Endothelial cell of umbilical vein (primary cell): ENCODE measurements around the gene ITSN2. TPM values are rescaled to one million over a fixed set of nuclear protein-coding genes. Genes with fewer than 3 reads are reported as not detected.

Experiments
- BruUV-seq: library from RNA; stranded (reverse); fragments of 400-500 nt; replicated peaks from 2 replicates; lab custom pipeline; 2021; lab: Mats Ljungman, UMichigan
- CTCF ChIA-PET: fragments of 300-600, 350-600 bp; sonication (Branson Sonifier 250); formaldehyde crosslinking; loops from one replicate; lab custom pipeline; 2021; ENCODE audit warnings: antibody characterized with exemption, inconsistent platforms; lab: Charles Lee
- POLR2A ChIA-PET: fragments of 300-600, 350-600 bp; sonication (Branson Sonifier 250); formaldehyde crosslinking; loops from one replicate; lab custom pipeline; 2021; ENCODE audit warnings: antibody characterized with exemption, inconsistent platforms; lab: Charles Lee
- DNase-seq: peaks from one replicate; pipeline ENCODE4 v3.0.0-alpha.2; 2011; ENCODE audit warnings: low read depth, low spot score
- FAIRE-seq: peaks from 2 replicates; lab custom pipeline; 2011; peaks lifted over from hg19 to GRCh38; lab: Jason Lieb, UNC
- H2AFZ ChIP-seq: 2 replicates; pipeline ENCODE4 v1.6.0; 2012; ENCODE audit warnings: low read depth, low read length, control low read depth, inconsistent platforms
- H3K27ac ChIP-seq: 2 replicates; pipeline ENCODE4 v1.5.1; 2011; ENCODE audit warnings: low read depth, mild to moderate bottlenecking, control low read depth, low read length, moderate library complexity; ENCODE audit not compliant: insufficient read depth
- H3K27me3 ChIP-seq, 2 experiments: 2 replicates each; pipeline versions ENCODE4 v1.6.0 to v1.6.1; 2011; ENCODE audit warnings: low read length in 2 of 2, mixed read lengths in 1 of 2; ENCODE audit not compliant: control insufficient read depth in 2 of 2, insufficient read depth in 2 of 2
- H3K36me3 ChIP-seq, 2 experiments: 2 replicates in 1 of 2; 3 replicates in 1 of 2; pipeline ENCODE4 v1.5.1; 2011; ENCODE audit warnings: low read length in 2 of 2, mild to moderate bottlenecking in 1 of 2, moderate library complexity in 1 of 2; ENCODE audit not compliant: control insufficient read depth in 2 of 2, insufficient read depth in 2 of 2; ENCODE audit errors: extremely low read depth in 1 of 2
- H3K4me1 ChIP-seq: 3 replicates; pipeline ENCODE4 v1.5.1; 2011; ENCODE audit warnings: mild to moderate bottlenecking, low read length; ENCODE audit not compliant: control insufficient read depth, insufficient read depth; ENCODE audit errors: extremely low read depth
- H3K4me2 ChIP-seq: 2 replicates; pipeline ENCODE4 v1.6.1; 2011; ENCODE audit warnings: low read length, control low read depth, mixed read lengths; ENCODE audit not compliant: insufficient read depth
- H3K4me3 ChIP-seq, 3 experiments: fragments of 200-600 bp in 1 of 3; sonication (generic), shearing (Covaris generic) in 1 of 3; replicated peaks in 1 of 3; 2 replicates each; pipeline ENCODE4 v1.5.1; 2011 to 2016; ENCODE audit warnings: control low read depth in 3 of 3, low read length in 3 of 3, mild to moderate bottlenecking in 2 of 3, inconsistent platforms in 1 of 3, low read depth in 1 of 3, moderate library complexity in 1 of 3; ENCODE audit not compliant: insufficient read depth in 1 of 3
- H3K79me2 ChIP-seq: 2 replicates; pipeline ENCODE4 v1.6.0; 2012; ENCODE audit warnings: low read length, inconsistent platforms; ENCODE audit not compliant: control insufficient read depth, insufficient read depth
- H3K9ac ChIP-seq: replicated peaks from 2 replicates; pipeline ENCODE3; 2011; ENCODE audit warnings: low read length, control low read depth; ENCODE audit not compliant: insufficient read depth; ENCODE audit errors: extremely low read depth
- H3K9me1 ChIP-seq: replicated peaks from 3 replicates; pipeline ENCODE4 v1.6.0; 2011; ENCODE audit warnings: mild to moderate bottlenecking, low read length; ENCODE audit not compliant: control insufficient read depth, insufficient read depth; ENCODE audit errors: extremely low read depth
- H3K9me3 ChIP-seq: replicated peaks from 2 replicates; pipeline ENCODE4 v1.5.1; 2012; ENCODE audit warnings: low read length, inconsistent platforms; ENCODE audit not compliant: control insufficient read depth, insufficient read depth
- H4K20me1 ChIP-seq: replicated peaks from 2 replicates; pipeline ENCODE3; 2011; ENCODE audit warnings: mild to moderate bottlenecking, low read length; ENCODE audit not compliant: control insufficient read depth, insufficient read depth; ENCODE audit errors: extremely low read depth
- EZH2 ChIP-seq: IDR thresholded peaks from 2 replicates; pipeline ENCODE4 v1.6.1; 2012; ENCODE audit warnings: borderline replicate concordance, low read depth, mild to moderate bottlenecking, moderate library complexity, low read length, inconsistent platforms; ENCODE audit not compliant: severe bottlenecking
- FOS ChIP-seq: IDR thresholded peaks from 2 replicates; pipeline ENCODE4 v1.6.1; 2011; ENCODE audit warnings: mild to moderate bottlenecking, low read length, moderate library complexity, borderline replicate concordance; ENCODE audit not compliant: insufficient read depth
- GATA2 ChIP-seq: IDR thresholded peaks from 2 replicates; pipeline ENCODE4 v1.7.0; 2011; ENCODE audit warnings: low read depth, mild to moderate bottlenecking, moderate library complexity, mixed read lengths, low read length; ENCODE audit not compliant: insufficient read length, insufficient read depth
- JUN ChIP-seq: IDR thresholded peaks from 2 replicates; pipeline ENCODE4 v1.6.1; 2011; ENCODE audit warnings: borderline replicate concordance, low read depth; ENCODE audit not compliant: insufficient read length, insufficient read depth
- MAX ChIP-seq: IDR thresholded peaks from 2 replicates; pipeline ENCODE4 v1.6.1; 2011; ENCODE audit not compliant: insufficient read depth, insufficient read length
- MYC ChIP-seq: IDR thresholded peaks from one replicate; pipeline ENCODE4 v1.6.1; 2011; ENCODE audit warnings: mild to moderate bottlenecking, low read depth, low read length
- POLR2A ChIP-seq: IDR thresholded peaks from 2 replicates; pipeline ENCODE4 v1.6.1; 2012; ENCODE audit warnings: low read depth, mild to moderate bottlenecking, control low read depth, low read length
- POLR2AphosphoS5 ChIP-seq: IDR thresholded peaks from 2 replicates; pipeline ENCODE4 v1.6.1; 2012; ENCODE audit warnings: low read depth, mild to moderate bottlenecking, control low read depth, low read length, moderate library complexity; ENCODE audit not compliant: insufficient read depth
- dilution Hi-C: fragments of 300-500 bp; cut with MboI; formaldehyde crosslinking; loops from one replicate; pipeline ENCODE4 v1.15.0; 2019; ENCODE audit warnings: low sequenced_read_pairs; ENCODE audit not compliant: extremely low pct_ligation_motif_present
- intact Hi-C: fragments of 100-400 bp; cut with micrococcal nuclease; formaldehyde crosslinking; loops from one replicate; pipeline ENCODE4 v1.10.0; 2022
- polyA plus RNA-seq, 4 experiments: library from polyadenylated mRNA; depleted of rRNA in 3 of 4; stranded (reverse) in 3 of 4; unstranded in 1 of 4; fragments of >200 nt; gene quantifications; 2 replicates each; pipeline versions ENCODE4 v1.2.1 to v1.2.3, GENCODE V29; 2011 to 2012; ENCODE audit warnings: missing spikeins in 1 of 4
- total RNA-seq: library from RNA; stranded (reverse); gene quantifications from 2 replicates; pipeline ENCODE4 v1.2.3, GENCODE V29; 2021
- TF ChIP-seq, protein P1 (sequence below), 2 donors: IDR thresholded peaks; 1 replicate in 1 of 2; 2 replicates in 1 of 2; pipeline ENCODE4 v1.5.1; 2011; ENCODE audit warnings: low read length in 2 of 2, mild to moderate bottlenecking in 2 of 2, moderate library complexity in 2 of 2, control low read depth in 1 of 2, inconsistent platforms in 1 of 2, low read depth in 1 of 2; ENCODE audit not compliant: insufficient read depth in 1 of 2; ENCODE audit errors: extremely low read depth in 1 of 2

The ITSN2 gene
- total and polyA plus RNA-seq, 2 donors (not counting 3 experiments of a cell fraction or from before 2014, with no cell fraction given): 30.5 to 56.8 TPM

DNA sequence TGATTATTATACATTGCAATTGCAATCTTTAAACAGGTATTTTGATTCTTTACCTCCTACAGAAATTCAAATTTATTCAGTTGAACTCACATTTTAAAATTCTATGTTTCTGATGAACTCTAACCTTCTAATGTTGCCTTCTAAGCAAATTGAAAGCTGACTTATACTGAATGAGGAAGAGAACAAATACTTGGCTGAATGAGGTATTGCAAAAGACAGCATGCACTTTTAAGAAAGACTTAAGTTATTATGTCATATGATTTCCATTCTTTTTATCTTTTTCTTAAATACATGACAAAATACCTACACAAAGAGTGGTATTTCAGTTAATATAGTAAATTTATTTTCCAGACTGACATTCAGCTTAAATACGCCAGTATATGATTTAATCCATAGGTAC lies 120.8 kb downstream of the ITSN2 start:
- FAIRE-seq (no peak), DNase-seq (no peak)
- H3K9me3 ChIP-seq: no peaks in the 10 kb centered on the region
- H3K79me2 ChIP-seq: no peaks in the 10 kb centered on the region
- H3K27ac ChIP-seq: no peak overlapping the region
- no peaks in the 10 kb centered on the region for H3K27me3 ChIP-seq
- H3K4me1 ChIP-seq: no peaks in the 10 kb centered on the region
- H2AFZ ChIP-seq: no peak overlapping the region
- H3K4me2 ChIP-seq: no peak overlapping the region
- intact Hi-C loops (no loop called here), dilution Hi-C loops (no loop called here)
- H3K4me3 ChIP-seq: no peak overlapping the region
- H4K20me1 ChIP-seq: no peaks in the 10 kb centered on the region
- CTCF ChIA-PET: no interaction called here
- no peaks in the 10 kb centered on the region for H3K9me1 ChIP-seq
- BruUV-seq: no TSS peak
- TF ChIP-seq MAX: no peak
- TF ChIP-seq EZH2: no peak
- no peak for TF ChIP-seq JUN
- no peak for TF ChIP-seq POLR2A
- no peak for TF ChIP-seq FOS
- TF ChIP-seq POLR2AphosphoS5: no peak
- TF ChIP-seq, protein P1, sequence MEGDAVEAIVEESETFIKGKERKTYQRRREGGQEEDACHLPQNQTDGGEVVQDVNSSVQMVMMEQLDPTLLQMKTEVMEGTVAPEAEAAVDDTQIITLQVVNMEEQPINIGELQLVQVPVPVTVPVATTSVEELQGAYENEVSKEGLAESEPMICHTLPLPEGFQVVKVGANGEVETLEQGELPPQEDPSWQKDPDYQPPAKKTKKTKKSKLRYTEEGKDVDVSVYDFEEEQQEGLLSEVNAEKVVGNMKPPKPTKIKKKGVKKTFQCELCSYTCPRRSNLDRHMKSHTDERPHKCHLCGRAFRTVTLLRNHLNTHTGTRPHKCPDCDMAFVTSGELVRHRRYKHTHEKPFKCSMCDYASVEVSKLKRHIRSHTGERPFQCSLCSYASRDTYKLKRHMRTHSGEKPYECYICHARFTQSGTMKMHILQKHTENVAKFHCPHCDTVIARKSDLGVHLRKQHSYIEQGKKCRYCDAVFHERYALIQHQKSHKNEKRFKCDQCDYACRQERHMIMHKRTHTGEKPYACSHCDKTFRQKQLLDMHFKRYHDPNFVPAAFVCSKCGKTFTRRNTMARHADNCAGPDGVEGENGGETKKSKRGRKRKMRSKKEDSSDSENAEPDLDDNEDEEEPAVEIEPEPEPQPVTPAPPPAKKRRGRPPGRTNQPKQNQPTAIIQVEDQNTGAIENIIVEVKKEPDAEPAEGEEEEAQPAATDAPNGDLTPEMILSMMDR (IDR thresholded peaks at IDR 0.05; ENCODE audit: extremely low read depth in 1 of 2, insufficient read depth in 1 of 2, low read depth in 1 of 2, low read length in 2 of 2): no peak
- no peak for TF ChIP-seq GATA2
- TF ChIP-seq MYC: no peak
- no peak overlapping the region for H3K9ac ChIP-seq
- no peaks in the 10 kb centered on the region for H3K36me3 ChIP-seq
- POLR2A ChIA-PET: no interaction called here
